GM04503 (cell line): ENCODE measurements around the gene SECISBP2L.
"Not testable (repeated sequence)": the region's sequence is repeated elsewhere in the genome, so short reads cannot be mapped to it uniquely, and the experiment has no call there.

Experiments used
- DNase-seq: peaks from one replicate; pipeline ENCODE4 v3.0.0-alpha.2; 2012; ENCODE audit warnings: low read depth

Gene SECISBP2L

GRCh38 chr15:49046220-49047102, at the start of gene SECISBP2L:
Gene SECISBP2L, minus strand, starts transcription at chr15:49046446. Its CDS starts 147 bp downstream, at chr15:49046299.
- peak; percentile 80 for DNase-seq

- DNase-seq, result no peak
Observed at GRCh38 chr15:49094923-49095322, 48.7 kb upstream of the SECISBP2L start.

- DNase-seq, result no peak
Observed at GRCh38 chr15:49093252-49094105, 47.2 kb upstream of the SECISBP2L start.

GRCh38 chr15:49088996-49089395, 42.8 kb upstream of the SECISBP2L start:
- DNase-seq, result no peak

- DNase-seq, result no peak
Observed at GRCh38 chr15:49085696-49086459, 39.6 kb upstream of the SECISBP2L start.

- DNase-seq, result no peak
Observed at GRCh38 chr15:49084285-49084570, 38.0 kb upstream of the SECISBP2L start.

- DNase-seq, result peak; percentile 31
Observed at GRCh38 chr15:49083401-49084284, 37.4 kb upstream of the SECISBP2L start.

GRCh38 chr15:49082960-49083359, 36.7 kb upstream of the SECISBP2L start:
- DNase-seq, result peak; percentile 56

GRCh38 chr15:49079340-49080039, 33.2 kb upstream of the SECISBP2L start:
- no peak for DNase-seq

- no peak for DNase-seq
Observed at GRCh38 chr15:49075881-49076280, 29.6 kb upstream of the SECISBP2L start.

GRCh38 chr15:49074589-49075287, 28.5 kb upstream of the SECISBP2L start:
- not testable (repeated sequence) for DNase-seq

GRCh38 chr15:49066372-49066771, 20.1 kb upstream of the SECISBP2L start:
- no peak for DNase-seq

- no peak for DNase-seq
Observed at GRCh38 chr15:49064884-49065283, 18.6 kb upstream of the SECISBP2L start.

GRCh38 chr15:49064281-49064653, 18.0 kb upstream of the SECISBP2L start:
- no peak for DNase-seq

GRCh38 chr15:49063402-49064280, 17.4 kb upstream of the SECISBP2L start:
- DNase-seq, result no peak

GRCh38 chr15:49062900-49063299, 16.7 kb upstream of the SECISBP2L start:
- no peak for DNase-seq

- DNase-seq, result no peak
Observed at GRCh38 chr15:49060710-49061495, 14.7 kb upstream of the SECISBP2L start.

- DNase-seq, result no peak
Observed at GRCh38 chr15:49059491-49059890, 13.2 kb upstream of the SECISBP2L start.
